Measurements from ENCODE around the gene NFIC.

- TF ChIP-seq CTCF (conservative IDR thresholded peaks at IDR 0.05 in 1 of 2, IDR thresholded peaks at IDR 0.05 in 1 of 2; ENCODE audit: extremely low read depth in 1 of 2, insufficient read depth in 1 of 2, low read depth in 1 of 2, low read length in 2 of 2) (no peak), EZH2 (IDR thresholded peaks at IDR 0.05; ENCODE audit: borderline replicate concordance, low read length) (no peak)
Measured at GRCh38 chr19:3492919-3493318, 126.5 kb downstream of the NFIC start.

Measured in mammary epithelial cell (primary cell).